IMR-90 (cell line): ENCODE data around the gene EBP. TPM values are rescaled to one million over a fixed set of nuclear protein-coding genes. Genes with fewer than 3 reads are reported as not detected.

Source experiments
- ATAC-seq: fragments of 200-7000 bp; cut with Tn5 transposase; 2 replicates; pipeline ENCODE4 v1.9.1; 2020; ENCODE audit warnings: low read depth, mild to moderate bottlenecking, moderate library complexity
- BruUV-seq: library from RNA; stranded (reverse); fragments of 400-500 nt; replicated peaks from 2 replicates; lab custom pipeline; 2021; lab: Mats Ljungman, UMichigan
- CTCF ChIA-PET: fragments of 300-600 bp; formaldehyde crosslinking; extraction: SDS; loops from one replicate; lab custom pipeline; 2021; ENCODE audit warnings: antibody characterized with exemption; lab: Yijun Ruan, JAX
- POLR2A ChIA-PET: fragments of 300-600 bp; sonication (Branson Sonifier 250); formaldehyde crosslinking; loops from one replicate; lab custom pipeline; 2022; ENCODE audit warnings: antibody characterized with exemption; ENCODE audit not compliant: unreplicated experiment; lab: Charles Lee
- DNase-seq: peaks from one replicate; pipeline ENCODE4 v3.0.0; 2013
- H2AFZ ChIP-seq: replicated peaks from 2 replicates; pipeline ENCODE3; 2013; ENCODE audit warnings: low read length, mild to moderate bottlenecking; ENCODE audit not compliant: poor library complexity
- H2AK5ac ChIP-seq: 2 replicates; pipeline ENCODE4 v1.6.1; 2013; ENCODE audit warnings: low read depth, low read length, inconsistent platforms
- H2AK9ac ChIP-seq: replicated peaks from 2 replicates; pipeline ENCODE3; 2013; ENCODE audit warnings: mild to moderate bottlenecking, low read depth, low read length, moderate library complexity; ENCODE audit not compliant: poor library complexity
- H2BK120ac ChIP-seq: 2 replicates; pipeline ENCODE4 v1.6.1; 2013; ENCODE audit warnings: low read depth, low read length, inconsistent platforms
- H2BK15ac ChIP-seq: 3 replicates; pipeline ENCODE4 v1.6.1; 2013; ENCODE audit warnings: low read depth, low read length, inconsistent platforms
- H2BK20ac ChIP-seq: 2 replicates; pipeline ENCODE4 v1.6.1; 2013; ENCODE audit warnings: low read depth, mild to moderate bottlenecking, inconsistent platforms, low read length, moderate library complexity
- H2BK5ac ChIP-seq: 2 replicates; pipeline ENCODE4 v1.6.1; 2013; ENCODE audit warnings: mild to moderate bottlenecking, low read depth, low read length, inconsistent platforms; ENCODE audit not compliant: poor library complexity, severe bottlenecking
- H3K14ac ChIP-seq: replicated peaks from 2 replicates; pipeline ENCODE4 v1.6.1; 2013; ENCODE audit warnings: low read depth, low read length, inconsistent platforms
- H3K18ac ChIP-seq: 2 replicates; pipeline ENCODE4 v1.6.1; 2013; ENCODE audit warnings: low read depth, low read length, control low read depth
- H3K23ac ChIP-seq: 2 replicates; pipeline ENCODE4 v1.6.1; 2013; ENCODE audit warnings: low read depth, low read length, inconsistent platforms
- H3K27ac ChIP-seq: 2 replicates; pipeline ENCODE4 v1.5.1; 2013; ENCODE audit warnings: mild to moderate bottlenecking, control low read depth, low read length; ENCODE audit not compliant: insufficient read depth
- H3K27me3 ChIP-seq: 2 replicates; pipeline ENCODE4 v1.6.1; 2013; ENCODE audit warnings: low read length; ENCODE audit not compliant: control insufficient read depth, insufficient read depth
- H3K36me3 ChIP-seq: 2 replicates; pipeline ENCODE4 v1.6.1; 2013; ENCODE audit warnings: low read length, mixed read lengths; ENCODE audit not compliant: control insufficient read depth, insufficient read depth
- H3K4ac ChIP-seq: 2 replicates; pipeline ENCODE4 v1.6.1; 2013; ENCODE audit warnings: low read depth, low read length, inconsistent platforms
- H3K4me1 ChIP-seq: 2 replicates; pipeline ENCODE4 v1.6.1; 2013; ENCODE audit warnings: low read length, mixed read lengths; ENCODE audit not compliant: control insufficient read depth, insufficient read depth
- H3K4me2 ChIP-seq: 2 replicates; pipeline ENCODE4 v1.6.1; 2013; ENCODE audit warnings: low read depth, mild to moderate bottlenecking, control low read depth, low read length, moderate library complexity
- H3K4me3 ChIP-seq: 2 replicates; pipeline ENCODE4 v1.5.1; 2013; ENCODE audit warnings: low read depth, mild to moderate bottlenecking, control low read depth, low read length, moderate library complexity; ENCODE audit not compliant: insufficient read depth
- H3K56ac ChIP-seq: 2 replicates; pipeline ENCODE4 v1.6.1; 2013; ENCODE audit warnings: low read length, inconsistent platforms; ENCODE audit not compliant: insufficient read depth; ENCODE audit errors: extremely low read depth
- H3K79me1 ChIP-seq, 2 experiments: 2 replicates each; pipeline ENCODE4 v1.6.1; 2013; ENCODE audit warnings: low read length in 2 of 2, inconsistent platforms in 1 of 2, low read depth in 1 of 2
- H3K9ac ChIP-seq: 2 replicates; pipeline ENCODE4 v1.6.1; 2013; ENCODE audit warnings: low read depth, low read length, control low read depth
- H3K9me1 ChIP-seq: 2 replicates; pipeline ENCODE4 v1.6.1; 2013; ENCODE audit warnings: low read length, inconsistent platforms; ENCODE audit not compliant: insufficient read depth
- H3K9me3 ChIP-seq: 2 replicates; pipeline ENCODE4 v1.6.1; 2013; ENCODE audit warnings: low read length; ENCODE audit not compliant: control insufficient read depth, insufficient read depth
- H4K20me1 ChIP-seq: 2 replicates; pipeline ENCODE4 v1.6.1; 2013; ENCODE audit warnings: low read length, inconsistent platforms; ENCODE audit not compliant: insufficient read depth
- H4K5ac ChIP-seq: 2 replicates; pipeline ENCODE4 v1.6.1; 2013; ENCODE audit warnings: mild to moderate bottlenecking, low read depth, low read length, control low read depth
- H4K8ac ChIP-seq, 2 experiments: 2 replicates each; pipeline ENCODE4 v1.6.1; 2013; ENCODE audit warnings: low read depth in 2 of 2, low read length in 2 of 2, control low read depth in 1 of 2, inconsistent platforms in 1 of 2
- H4K91ac ChIP-seq: 2 replicates; pipeline ENCODE4 v1.6.1; 2013; ENCODE audit warnings: low read depth, low read length, inconsistent platforms; ENCODE audit not compliant: insufficient read depth
- CEBPB ChIP-seq: IDR thresholded peaks from 2 replicates; pipeline ENCODE4 v1.6.1; 2012; ENCODE audit warnings: low read depth, low read length, improper control_type of control experiment
- FOS ChIP-seq: fragments of 150-350 bp; IDR thresholded peaks from 2 replicates; pipeline ENCODE4 v1.6.1; 2016; ENCODE audit warnings: low read depth, low read length
- WGBS, 2 experiments: methylation state at CpG; one replicate each; pipeline versions ENCODE4 v1.1.5 to v1.1.7; 2013; ENCODE audit warnings: missing lambda C conversion rate in 2 of 2; ENCODE audit not compliant: insufficient read length in 1 of 2; ENCODE audit errors: extremely low coverage in 2 of 2; 5-methylcytosine and 5-hydroxymethylcytosine counted together
- dilution Hi-C: fragments of 300-500 bp; cut with HindIII; formaldehyde crosslinking; loops from one replicate; pipeline ENCODE4 v1.14.3; 2018; ENCODE audit warnings: low sequenced_read_pairs; ENCODE audit not compliant: unreplicated experiment
- in situ Hi-C: fragments of 300-500 bp; cut with MboI; formaldehyde crosslinking; loops from 3 replicates; pipeline ENCODE4 v1.14.3; 2019; ENCODE audit warnings: low sequenced_read_pairs, inconsistent platforms, mixed read lengths
- intact Hi-C: fragments of 100-400 bp; cut with micrococcal nuclease; formaldehyde crosslinking; loops from 2 replicates; pipeline ENCODE4 v1.10.0; 2022
- polyA plus RNA-seq, 3 experiments: library from polyadenylated mRNA; depleted of rRNA; stranded (reverse); fragments of >200 nt; gene quantifications; 2 replicates each; pipeline ENCODE4 v1.2.3, GENCODE V29; 2012; ENCODE audit warnings: low replicate concordance in 1 of 3
- total RNA-seq: library from RNA; depleted of rRNA; stranded (reverse); fragments of >200 nt; gene quantifications from 2 replicates; pipeline ENCODE4 v1.2.3, GENCODE V29; 2012

The EBP gene
- total and polyA plus RNA-seq, 2 of the 4 experiments (the other 2 are of a cell fraction), result 39.4 to 78.9 TPM

- Histone ChIP-seq H4K5ac (no peak overlapping the region), H2BK20ac (no peak overlapping the region), H3K4ac (no peak overlapping the region), H3K14ac (no peak overlapping the region), H2AK5ac (no peak overlapping the region), H3K9me3 (no peaks in the 10 kb centered on the region), H4K20me1 (no peaks in the 10 kb centered on the region; the same call in 1 of the 2 replicates), H3K4me3 (no peak overlapping the region), H3K79me1 (peaks cover 0 to 13% of the 10 kb centered on the region in 2 experiments; a peak in 2 of 4 replicates), H2BK15ac (no peak overlapping the region), H2BK5ac (no peak overlapping the region), H3K18ac (no peak overlapping the region), H4K8ac (no peak overlapping the region), H3K27ac (no peak overlapping the region), H3K4me2 (no peak overlapping the region), H3K9me1 (peaks cover 7% of the 10 kb centered on the region), H2BK120ac (no peak overlapping the region), H4K91ac (no peak overlapping the region), H3K23ac (no peak overlapping the region), H3K4me1 (no peaks in the 10 kb centered on the region; the same call in 1 of the 2 replicates), H3K36me3 (no peaks in the 10 kb centered on the region), H2AK9ac (no peak overlapping the region), H3K9ac (no peak overlapping the region), H3K56ac (no peak overlapping the region), H2AFZ (peak overlapping the region; percentile 61), H3K27me3 (peaks cover 4% of the 10 kb centered on the region; the same call in 1 of the 2 replicates)
- in situ Hi-C loops, result no loop called here
- intact Hi-C loops, result no loop called here
- WGBS, 2 experiments, result 20% methylated on average over 1 of the region's 12 CpGs; no CpG with 5 or more reads in 1 of the 2 experiments
- ChIA-PET POLR2A (no interaction called here), CTCF (no interaction called here)
- BruUV-seq, result no TSS peak
- no peak for ATAC-seq
- dilution Hi-C loops, result no loop called here
- TF ChIP-seq FOS (no peak), CEBPB (peak; percentile 56; the same call in 1 of the 2 replicates)
- no peak for DNase-seq
Measured at GRCh38 chrX:48472851-48473703, 48.5 kb upstream of the EBP start.
